Measurements from ENCODE around the gene LRRC1. TPM values are rescaled to one million over a fixed set of nuclear protein-coding genes. Genes with fewer than 3 reads are reported as not detected.

LRRC1 gene
- total and polyA plus RNA-seq, 2 of the 8 experiments (the other 6 are each of a cell fraction or from before 2014, with no cell fraction given), result 6.7 to 15.9 TPM

GRCh38 chr6:53837865-53838769 is 43.3 kb downstream of the LRRC1 start (continued):
- TF ChIP-seq, protein P1, sequence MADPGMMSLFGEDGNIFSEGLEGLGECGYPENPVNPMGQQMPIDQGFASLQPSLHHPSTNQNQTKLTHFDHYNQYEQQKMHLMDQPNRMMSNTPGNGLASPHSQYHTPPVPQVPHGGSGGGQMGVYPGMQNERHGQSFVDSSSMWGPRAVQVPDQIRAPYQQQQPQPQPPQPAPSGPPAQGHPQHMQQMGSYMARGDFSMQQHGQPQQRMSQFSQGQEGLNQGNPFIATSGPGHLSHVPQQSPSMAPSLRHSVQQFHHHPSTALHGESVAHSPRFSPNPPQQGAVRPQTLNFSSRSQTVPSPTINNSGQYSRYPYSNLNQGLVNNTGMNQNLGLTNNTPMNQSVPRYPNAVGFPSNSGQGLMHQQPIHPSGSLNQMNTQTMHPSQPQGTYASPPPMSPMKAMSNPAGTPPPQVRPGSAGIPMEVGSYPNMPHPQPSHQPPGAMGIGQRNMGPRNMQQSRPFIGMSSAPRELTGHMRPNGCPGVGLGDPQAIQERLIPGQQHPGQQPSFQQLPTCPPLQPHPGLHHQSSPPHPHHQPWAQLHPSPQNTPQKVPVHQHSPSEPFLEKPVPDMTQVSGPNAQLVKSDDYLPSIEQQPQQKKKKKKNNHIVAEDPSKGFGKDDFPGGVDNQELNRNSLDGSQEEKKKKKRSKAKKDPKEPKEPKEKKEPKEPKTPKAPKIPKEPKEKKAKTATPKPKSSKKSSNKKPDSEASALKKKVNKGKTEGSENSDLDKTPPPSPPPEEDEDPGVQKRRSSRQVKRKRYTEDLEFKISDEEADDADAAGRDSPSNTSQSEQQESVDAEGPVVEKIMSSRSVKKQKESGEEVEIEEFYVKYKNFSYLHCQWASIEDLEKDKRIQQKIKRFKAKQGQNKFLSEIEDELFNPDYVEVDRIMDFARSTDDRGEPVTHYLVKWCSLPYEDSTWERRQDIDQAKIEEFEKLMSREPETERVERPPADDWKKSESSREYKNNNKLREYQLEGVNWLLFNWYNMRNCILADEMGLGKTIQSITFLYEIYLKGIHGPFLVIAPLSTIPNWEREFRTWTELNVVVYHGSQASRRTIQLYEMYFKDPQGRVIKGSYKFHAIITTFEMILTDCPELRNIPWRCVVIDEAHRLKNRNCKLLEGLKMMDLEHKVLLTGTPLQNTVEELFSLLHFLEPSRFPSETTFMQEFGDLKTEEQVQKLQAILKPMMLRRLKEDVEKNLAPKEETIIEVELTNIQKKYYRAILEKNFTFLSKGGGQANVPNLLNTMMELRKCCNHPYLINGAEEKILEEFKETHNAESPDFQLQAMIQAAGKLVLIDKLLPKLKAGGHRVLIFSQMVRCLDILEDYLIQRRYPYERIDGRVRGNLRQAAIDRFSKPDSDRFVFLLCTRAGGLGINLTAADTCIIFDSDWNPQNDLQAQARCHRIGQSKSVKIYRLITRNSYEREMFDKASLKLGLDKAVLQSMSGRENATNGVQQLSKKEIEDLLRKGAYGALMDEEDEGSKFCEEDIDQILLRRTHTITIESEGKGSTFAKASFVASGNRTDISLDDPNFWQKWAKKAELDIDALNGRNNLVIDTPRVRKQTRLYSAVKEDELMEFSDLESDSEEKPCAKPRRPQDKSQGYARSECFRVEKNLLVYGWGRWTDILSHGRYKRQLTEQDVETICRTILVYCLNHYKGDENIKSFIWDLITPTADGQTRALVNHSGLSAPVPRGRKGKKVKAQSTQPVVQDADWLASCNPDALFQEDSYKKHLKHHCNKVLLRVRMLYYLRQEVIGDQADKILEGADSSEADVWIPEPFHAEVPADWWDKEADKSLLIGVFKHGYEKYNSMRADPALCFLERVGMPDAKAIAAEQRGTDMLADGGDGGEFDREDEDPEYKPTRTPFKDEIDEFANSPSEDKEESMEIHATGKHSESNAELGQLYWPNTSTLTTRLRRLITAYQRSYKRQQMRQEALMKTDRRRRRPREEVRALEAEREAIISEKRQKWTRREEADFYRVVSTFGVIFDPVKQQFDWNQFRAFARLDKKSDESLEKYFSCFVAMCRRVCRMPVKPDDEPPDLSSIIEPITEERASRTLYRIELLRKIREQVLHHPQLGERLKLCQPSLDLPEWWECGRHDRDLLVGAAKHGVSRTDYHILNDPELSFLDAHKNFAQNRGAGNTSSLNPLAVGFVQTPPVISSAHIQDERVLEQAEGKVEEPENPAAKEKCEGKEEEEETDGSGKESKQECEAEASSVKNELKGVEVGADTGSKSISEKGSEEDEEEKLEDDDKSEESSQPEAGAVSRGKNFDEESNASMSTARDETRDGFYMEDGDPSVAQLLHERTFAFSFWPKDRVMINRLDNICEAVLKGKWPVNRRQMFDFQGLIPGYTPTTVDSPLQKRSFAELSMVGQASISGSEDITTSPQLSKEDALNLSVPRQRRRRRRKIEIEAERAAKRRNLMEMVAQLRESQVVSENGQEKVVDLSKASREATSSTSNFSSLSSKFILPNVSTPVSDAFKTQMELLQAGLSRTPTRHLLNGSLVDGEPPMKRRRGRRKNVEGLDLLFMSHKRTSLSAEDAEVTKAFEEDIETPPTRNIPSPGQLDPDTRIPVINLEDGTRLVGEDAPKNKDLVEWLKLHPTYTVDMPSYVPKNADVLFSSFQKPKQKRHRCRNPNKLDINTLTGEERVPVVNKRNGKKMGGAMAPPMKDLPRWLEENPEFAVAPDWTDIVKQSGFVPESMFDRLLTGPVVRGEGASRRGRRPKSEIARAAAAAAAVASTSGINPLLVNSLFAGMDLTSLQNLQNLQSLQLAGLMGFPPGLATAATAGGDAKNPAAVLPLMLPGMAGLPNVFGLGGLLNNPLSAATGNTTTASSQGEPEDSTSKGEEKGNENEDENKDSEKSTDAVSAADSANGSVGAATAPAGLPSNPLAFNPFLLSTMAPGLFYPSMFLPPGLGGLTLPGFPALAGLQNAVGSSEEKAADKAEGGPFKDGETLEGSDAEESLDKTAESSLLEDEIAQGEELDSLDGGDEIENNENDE (IDR thresholded peaks at IDR 0.05; ENCODE audit: insufficient replicate concordance, low read length), result no peak
